H1 (cell line): ENCODE results near the gene DCP1A. TPM values are rescaled to one million over a fixed set of nuclear protein-coding genes. Genes with fewer than 3 reads are reported as not detected.

Experiments used
- GABPA ChIP-seq: IDR thresholded peaks from 2 replicates; pipeline ENCODE4 v1.6.1; 2011; ENCODE audit warnings: mild to moderate bottlenecking, low read length, moderate library complexity, borderline replicate concordance; ENCODE audit not compliant: insufficient read depth
- HDAC2 ChIP-seq, 2 experiments: fragments of 300-600 bp in 1 of 2; sonication (generic) in 1 of 2; IDR thresholded peaks; 2 replicates each; pipeline ENCODE4 v1.6.1; 2011 to 2012; ENCODE audit warnings: low read depth in 2 of 2, low read length in 2 of 2, mild to moderate bottlenecking in 2 of 2, moderate library complexity in 2 of 2, borderline replicate concordance in 1 of 2, inconsistent platforms in 1 of 2
- JUN ChIP-seq: IDR thresholded peaks from 2 replicates; pipeline ENCODE4 v1.6.1; 2011; ENCODE audit warnings: low read depth, mild to moderate bottlenecking, improper control_type of control experiment, low read length
- RAD21 ChIP-seq, 2 experiments: IDR thresholded peaks in 1 of 2; conservative IDR thresholded peaks in 1 of 2; 2 replicates each; pipeline ENCODE4 v1.6.1; 2011; ENCODE audit warnings: low read depth in 2 of 2, low read length in 2 of 2, improper control_type of control experiment in 1 of 2, inconsistent platforms in 1 of 2, mild to moderate bottlenecking in 1 of 2, moderate library complexity in 1 of 2
- RNF2 ChIP-seq: fragments of 200-900, 300-1000 bp; sonication (generic); IDR thresholded peaks from 2 replicates; pipeline ENCODE4 v1.7.1; 2016; ENCODE audit warnings: borderline replicate concordance, low read depth, mild to moderate bottlenecking, antibody characterized with exemption, low read length; ENCODE audit not compliant: poor library complexity, severe bottlenecking; ENCODE audit errors: missing control alignments
- SIN3A ChIP-seq, 2 experiments: IDR thresholded peaks in 1 of 2; conservative IDR thresholded peaks in 1 of 2; 2 replicates each; pipeline ENCODE4 v1.6.1; 2011 to 2012; ENCODE audit warnings: low read length in 2 of 2, improper control_type of control experiment in 1 of 2, low read depth in 1 of 2, mild to moderate bottlenecking in 1 of 2
- SP4 ChIP-seq: IDR thresholded peaks from 2 replicates; pipeline ENCODE4 v1.6.1; 2012; ENCODE audit warnings: low read length, inconsistent platforms
- polyA plus RNA-seq, 7 experiments: library from polyadenylated mRNA; depleted of rRNA in 3 of 7; stranded (reverse) in 5 of 7; unstranded in 2 of 7; fragments of >200 nt in 5 of 7; fragments of 200-250 nt in 2 of 7; gene quantifications; 1 replicate in 5 of 7; 2 replicates in 1 of 7; 4 replicates in 1 of 7; pipeline versions ENCODE4 v1.2.1 to v1.2.3, GENCODE V29; 2011 to 2013; ENCODE audit warnings: missing spikeins in 2 of 7, mixed read lengths in 2 of 7
- total RNA-seq: library from RNA; stranded (reverse); fragmentation: NEBNext Ultra II Directional; extraction: Animal tissue kit (Norgen Biotek cat#: 25700); gene quantifications from 2 replicates; pipeline ENCODE4 v1.2.1, GENCODE V29; 2021
- TF ChIP-seq, protein P1 (sequence below): fragments of 300-600 bp; sonication (generic); IDR thresholded peaks from 2 replicates; pipeline ENCODE4 v1.7.1; 2012; ENCODE audit warnings: low read length, moderate library complexity, mild to moderate bottlenecking, inconsistent platforms; ENCODE audit not compliant: insufficient replicate concordance

DCP1A gene
- total and polyA plus RNA-seq, 2 of the 8 experiments (the other 6 are each of a cell fraction or from before 2014, with no cell fraction given), result 13.2 to 15.9 TPM

DNA sequence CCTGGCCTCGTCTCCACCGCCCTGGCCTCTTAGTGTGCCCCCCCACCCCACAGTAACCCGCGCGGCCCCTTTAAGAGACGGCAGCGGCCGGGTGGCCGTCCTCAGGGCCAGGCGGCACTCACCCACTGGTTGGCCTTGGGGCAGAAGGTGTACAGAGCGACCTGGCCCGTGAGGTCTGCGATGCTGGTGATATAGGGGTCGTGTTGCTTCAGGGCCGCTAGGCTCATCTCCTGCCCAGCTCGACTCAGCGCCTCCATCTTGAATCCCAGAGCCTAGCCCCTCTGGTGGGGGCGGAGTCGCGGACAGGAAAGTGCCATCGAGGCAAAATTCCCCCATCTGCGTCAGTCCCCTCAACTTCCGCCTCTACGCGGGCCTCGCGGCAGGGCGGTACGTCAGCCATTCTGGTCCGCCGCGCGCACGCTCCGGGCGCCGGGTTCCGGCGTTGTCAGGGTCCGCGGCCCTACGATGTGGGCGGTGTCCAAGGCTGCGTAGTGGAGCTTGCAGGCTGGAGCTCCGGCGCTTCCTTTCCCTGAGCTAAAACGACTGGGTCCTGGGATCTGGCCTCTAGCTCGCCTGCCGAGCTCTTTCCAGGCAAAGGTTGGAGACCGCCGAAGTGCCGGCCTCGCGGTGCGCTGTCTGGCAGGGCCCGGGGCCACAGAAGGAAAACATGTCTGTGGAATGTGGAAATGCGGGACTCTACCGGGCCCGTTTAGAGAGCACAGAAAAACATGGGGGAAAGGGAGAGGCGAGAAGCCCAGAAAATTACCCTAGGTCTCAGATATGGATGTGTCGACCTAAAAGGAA lies at the start of gene DCP1A (continued):
- TF ChIP-seq, protein P1, sequence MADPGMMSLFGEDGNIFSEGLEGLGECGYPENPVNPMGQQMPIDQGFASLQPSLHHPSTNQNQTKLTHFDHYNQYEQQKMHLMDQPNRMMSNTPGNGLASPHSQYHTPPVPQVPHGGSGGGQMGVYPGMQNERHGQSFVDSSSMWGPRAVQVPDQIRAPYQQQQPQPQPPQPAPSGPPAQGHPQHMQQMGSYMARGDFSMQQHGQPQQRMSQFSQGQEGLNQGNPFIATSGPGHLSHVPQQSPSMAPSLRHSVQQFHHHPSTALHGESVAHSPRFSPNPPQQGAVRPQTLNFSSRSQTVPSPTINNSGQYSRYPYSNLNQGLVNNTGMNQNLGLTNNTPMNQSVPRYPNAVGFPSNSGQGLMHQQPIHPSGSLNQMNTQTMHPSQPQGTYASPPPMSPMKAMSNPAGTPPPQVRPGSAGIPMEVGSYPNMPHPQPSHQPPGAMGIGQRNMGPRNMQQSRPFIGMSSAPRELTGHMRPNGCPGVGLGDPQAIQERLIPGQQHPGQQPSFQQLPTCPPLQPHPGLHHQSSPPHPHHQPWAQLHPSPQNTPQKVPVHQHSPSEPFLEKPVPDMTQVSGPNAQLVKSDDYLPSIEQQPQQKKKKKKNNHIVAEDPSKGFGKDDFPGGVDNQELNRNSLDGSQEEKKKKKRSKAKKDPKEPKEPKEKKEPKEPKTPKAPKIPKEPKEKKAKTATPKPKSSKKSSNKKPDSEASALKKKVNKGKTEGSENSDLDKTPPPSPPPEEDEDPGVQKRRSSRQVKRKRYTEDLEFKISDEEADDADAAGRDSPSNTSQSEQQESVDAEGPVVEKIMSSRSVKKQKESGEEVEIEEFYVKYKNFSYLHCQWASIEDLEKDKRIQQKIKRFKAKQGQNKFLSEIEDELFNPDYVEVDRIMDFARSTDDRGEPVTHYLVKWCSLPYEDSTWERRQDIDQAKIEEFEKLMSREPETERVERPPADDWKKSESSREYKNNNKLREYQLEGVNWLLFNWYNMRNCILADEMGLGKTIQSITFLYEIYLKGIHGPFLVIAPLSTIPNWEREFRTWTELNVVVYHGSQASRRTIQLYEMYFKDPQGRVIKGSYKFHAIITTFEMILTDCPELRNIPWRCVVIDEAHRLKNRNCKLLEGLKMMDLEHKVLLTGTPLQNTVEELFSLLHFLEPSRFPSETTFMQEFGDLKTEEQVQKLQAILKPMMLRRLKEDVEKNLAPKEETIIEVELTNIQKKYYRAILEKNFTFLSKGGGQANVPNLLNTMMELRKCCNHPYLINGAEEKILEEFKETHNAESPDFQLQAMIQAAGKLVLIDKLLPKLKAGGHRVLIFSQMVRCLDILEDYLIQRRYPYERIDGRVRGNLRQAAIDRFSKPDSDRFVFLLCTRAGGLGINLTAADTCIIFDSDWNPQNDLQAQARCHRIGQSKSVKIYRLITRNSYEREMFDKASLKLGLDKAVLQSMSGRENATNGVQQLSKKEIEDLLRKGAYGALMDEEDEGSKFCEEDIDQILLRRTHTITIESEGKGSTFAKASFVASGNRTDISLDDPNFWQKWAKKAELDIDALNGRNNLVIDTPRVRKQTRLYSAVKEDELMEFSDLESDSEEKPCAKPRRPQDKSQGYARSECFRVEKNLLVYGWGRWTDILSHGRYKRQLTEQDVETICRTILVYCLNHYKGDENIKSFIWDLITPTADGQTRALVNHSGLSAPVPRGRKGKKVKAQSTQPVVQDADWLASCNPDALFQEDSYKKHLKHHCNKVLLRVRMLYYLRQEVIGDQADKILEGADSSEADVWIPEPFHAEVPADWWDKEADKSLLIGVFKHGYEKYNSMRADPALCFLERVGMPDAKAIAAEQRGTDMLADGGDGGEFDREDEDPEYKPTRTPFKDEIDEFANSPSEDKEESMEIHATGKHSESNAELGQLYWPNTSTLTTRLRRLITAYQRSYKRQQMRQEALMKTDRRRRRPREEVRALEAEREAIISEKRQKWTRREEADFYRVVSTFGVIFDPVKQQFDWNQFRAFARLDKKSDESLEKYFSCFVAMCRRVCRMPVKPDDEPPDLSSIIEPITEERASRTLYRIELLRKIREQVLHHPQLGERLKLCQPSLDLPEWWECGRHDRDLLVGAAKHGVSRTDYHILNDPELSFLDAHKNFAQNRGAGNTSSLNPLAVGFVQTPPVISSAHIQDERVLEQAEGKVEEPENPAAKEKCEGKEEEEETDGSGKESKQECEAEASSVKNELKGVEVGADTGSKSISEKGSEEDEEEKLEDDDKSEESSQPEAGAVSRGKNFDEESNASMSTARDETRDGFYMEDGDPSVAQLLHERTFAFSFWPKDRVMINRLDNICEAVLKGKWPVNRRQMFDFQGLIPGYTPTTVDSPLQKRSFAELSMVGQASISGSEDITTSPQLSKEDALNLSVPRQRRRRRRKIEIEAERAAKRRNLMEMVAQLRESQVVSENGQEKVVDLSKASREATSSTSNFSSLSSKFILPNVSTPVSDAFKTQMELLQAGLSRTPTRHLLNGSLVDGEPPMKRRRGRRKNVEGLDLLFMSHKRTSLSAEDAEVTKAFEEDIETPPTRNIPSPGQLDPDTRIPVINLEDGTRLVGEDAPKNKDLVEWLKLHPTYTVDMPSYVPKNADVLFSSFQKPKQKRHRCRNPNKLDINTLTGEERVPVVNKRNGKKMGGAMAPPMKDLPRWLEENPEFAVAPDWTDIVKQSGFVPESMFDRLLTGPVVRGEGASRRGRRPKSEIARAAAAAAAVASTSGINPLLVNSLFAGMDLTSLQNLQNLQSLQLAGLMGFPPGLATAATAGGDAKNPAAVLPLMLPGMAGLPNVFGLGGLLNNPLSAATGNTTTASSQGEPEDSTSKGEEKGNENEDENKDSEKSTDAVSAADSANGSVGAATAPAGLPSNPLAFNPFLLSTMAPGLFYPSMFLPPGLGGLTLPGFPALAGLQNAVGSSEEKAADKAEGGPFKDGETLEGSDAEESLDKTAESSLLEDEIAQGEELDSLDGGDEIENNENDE, result no peak
- peak in 1 of 2 experiments; percentile 97; a peak in 3 of 4 replicates for TF ChIP-seq SIN3A (conservative IDR thresholded peaks at IDR 0.05 in 1 of 2, IDR thresholded peaks at IDR 0.05 in 1 of 2; ENCODE audit: low read depth in 1 of 2, low read length in 2 of 2)
- no peak for TF ChIP-seq RNF2
- TF ChIP-seq GABPA, result peak; percentile 100
- TF ChIP-seq RAD21 (IDR thresholded peaks at IDR 0.05 in 1 of 2, conservative IDR thresholded peaks at IDR 0.05 in 1 of 2; ENCODE audit: low read depth in 2 of 2, low read length in 2 of 2), result peak in 1 of 2 experiments; percentile 13; a peak in 2 of 4 replicates
- no peak for TF ChIP-seq JUN
- TF ChIP-seq SP4, result peak; percentile 97
- TF ChIP-seq HDAC2 (IDR thresholded peaks at IDR 0.05; ENCODE audit: borderline replicate concordance in 1 of 2, low read depth in 2 of 2, low read length in 2 of 2), result peak in 1 of 2 experiments; percentile 55; a peak in 1 of 4 replicates
